ENCODE results near the gene DES.

DES gene

GRCh38 chr2:219418155-219419011, at the start of gene DES:
Gene DES (plus strand): TSS chr2:219418377. CDS start chr2:219418463, 86 bp downstream.
- no peak for DNase-seq
- no peaks in the 10 kb centered on the region for H3K9me3 Mint-ChIP-seq
- ATAC-seq = no peak
- H3K36me3 Mint-ChIP-seq (ENCODE audit: low read depth) = no peaks in the 10 kb centered on the region
- H3K4me3 Mint-ChIP-seq = no peak within 1 kb of the TSS
- peaks cover 40% of the 10 kb centered on the region for H3K27me3 Mint-ChIP-seq
- no peak within 1 kb of the TSS for H3K27ac Mint-ChIP-seq
- no peaks in the 10 kb centered on the region for H3K4me1 Mint-ChIP-seq

DNA sequence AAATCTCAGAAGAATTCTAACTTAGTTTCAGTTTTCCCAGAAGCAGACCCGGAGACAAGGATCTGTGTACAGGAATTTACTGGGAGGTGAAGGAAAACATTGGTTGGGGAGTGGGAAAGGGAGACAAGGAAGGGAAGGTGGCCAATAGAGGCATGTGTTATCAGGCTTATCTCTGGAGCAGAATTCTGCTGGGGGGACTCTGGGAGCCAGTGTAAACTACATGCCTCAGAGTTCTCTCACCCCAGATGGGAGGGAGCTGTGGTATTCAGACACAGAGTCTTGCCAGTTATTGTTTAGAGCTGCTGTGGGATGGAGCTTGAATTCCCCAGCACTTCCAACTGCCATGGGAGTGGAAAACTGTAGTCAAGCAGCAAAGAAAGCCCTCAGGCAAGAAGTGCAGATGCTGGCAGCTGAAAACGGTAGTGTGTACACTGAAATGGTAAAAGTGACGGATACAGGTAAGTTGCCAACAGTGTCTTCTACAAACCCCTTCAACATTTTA, 49.4 kb upstream of the DES start:
- H3K27ac Mint-ChIP-seq = no peak overlapping the region
- DNase-seq (no peak), ATAC-seq (no peak)

GRCh38 chr2:219369447-219369861, 48.7 kb upstream of the DES start:
- DNase-seq = no peak
- H3K4me3 Mint-ChIP-seq = no peak overlapping the region
- ATAC-seq = no peak
- no peak overlapping the region for H3K27ac Mint-ChIP-seq
- H3K9me3 Mint-ChIP-seq = no peaks in the 10 kb centered on the region
- no peaks in the 10 kb centered on the region for H3K4me1 Mint-ChIP-seq
- H3K36me3 Mint-ChIP-seq (ENCODE audit: low read depth) = peaks cover 17% of the 10 kb centered on the region
- H3K27me3 Mint-ChIP-seq = no peaks in the 10 kb centered on the region

More for the DNA sequence above, 49.4 kb upstream of the DES start:
- Mint-ChIP-seq H3K36me3 (ENCODE audit: low read depth) (peaks cover 10% of the 10 kb centered on the region), H3K27me3 (no peaks in the 10 kb centered on the region), H3K4me3 (no peak overlapping the region), H3K9me3 (no peaks in the 10 kb centered on the region), H3K4me1 (no peaks in the 10 kb centered on the region)

DNA sequence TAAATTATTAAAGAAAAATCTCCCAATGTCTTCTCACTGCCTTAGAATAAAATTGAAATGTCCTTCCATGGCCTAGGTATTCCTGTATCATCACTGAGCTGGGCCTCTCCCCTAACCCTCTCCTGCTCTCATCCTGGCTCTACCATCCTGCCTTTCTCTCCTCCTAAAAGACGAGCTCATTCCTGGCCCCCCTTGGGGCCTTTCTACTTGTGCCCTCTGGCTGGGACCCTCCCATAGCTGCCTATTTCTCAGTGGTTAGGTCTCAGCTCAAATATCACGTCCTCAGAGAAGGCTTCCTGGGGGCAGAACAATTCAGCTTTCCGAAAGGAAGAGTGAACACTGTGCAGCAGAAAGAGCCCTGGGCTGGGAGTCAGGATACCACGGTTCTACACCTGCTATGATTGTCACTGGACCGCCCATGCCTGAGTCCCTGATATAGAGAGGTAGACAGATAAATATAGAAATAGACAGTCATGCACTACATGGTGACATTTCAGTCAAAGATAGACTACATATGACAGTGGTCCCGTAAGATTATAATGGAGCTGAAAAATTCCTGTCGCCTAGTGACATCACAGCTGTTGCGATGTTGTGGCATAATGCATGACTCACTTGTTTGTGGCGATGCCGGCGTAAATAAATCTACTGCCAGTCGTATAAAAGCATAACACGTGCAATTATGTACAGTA, 39.9 kb upstream of the DES start:
- no peak for DNase-seq
- no peak overlapping the region for H3K27ac Mint-ChIP-seq
- no peak for ATAC-seq
- peaks cover 52% of the 10 kb centered on the region for H3K36me3 Mint-ChIP-seq (ENCODE audit: low read depth)
- no peaks in the 10 kb centered on the region for H3K9me3 Mint-ChIP-seq
- H3K4me1 Mint-ChIP-seq = no peaks in the 10 kb centered on the region
- H3K4me3 Mint-ChIP-seq = no peak overlapping the region
- H3K27me3 Mint-ChIP-seq = no peaks in the 10 kb centered on the region

- Mint-ChIP-seq H3K36me3 (ENCODE audit: low read depth) (peaks cover 54% of the 10 kb centered on the region), H3K27me3 (no peaks in the 10 kb centered on the region), H3K4me1 (peaks cover 6% of the 10 kb centered on the region), H3K27ac (no peak overlapping the region), H3K9me3 (no peaks in the 10 kb centered on the region), H3K4me3 (no peak overlapping the region)
- ATAC-seq = no peak
- no peak for DNase-seq
Observed at GRCh38 chr2:219380926-219381325, 37.3 kb upstream of the DES start.

GRCh38 chr2:219381448-219381847, 36.7 kb upstream of the DES start:
- Mint-ChIP-seq H3K27ac (no peak overlapping the region), H3K36me3 (ENCODE audit: low read depth) (peaks cover 56% of the 10 kb centered on the region), H3K27me3 (no peaks in the 10 kb centered on the region), H3K9me3 (no peaks in the 10 kb centered on the region), H3K4me1 (peaks cover 12% of the 10 kb centered on the region), H3K4me3 (no peak overlapping the region)
- no peak for ATAC-seq
- no peak for DNase-seq

- Mint-ChIP-seq H3K4me3 (no peak overlapping the region), H3K27me3 (no peaks in the 10 kb centered on the region), H3K36me3 (ENCODE audit: low read depth) (peaks cover 44% of the 10 kb centered on the region), H3K4me1 (peaks cover 28% of the 10 kb centered on the region), H3K27ac (no peak overlapping the region), H3K9me3 (no peaks in the 10 kb centered on the region)
- no peak for ATAC-seq
- no peak for DNase-seq
Observed at GRCh38 chr2:219384083-219384713, 34.0 kb upstream of the DES start.

- no peak overlapping the region for H3K4me3 Mint-ChIP-seq
- peaks cover 44% of the 10 kb centered on the region for H3K36me3 Mint-ChIP-seq (ENCODE audit: low read depth)
- H3K27me3 Mint-ChIP-seq = no peaks in the 10 kb centered on the region
- H3K9me3 Mint-ChIP-seq = no peaks in the 10 kb centered on the region
- ATAC-seq (no peak), DNase-seq (no peak)
- peaks cover 28% of the 10 kb centered on the region for H3K4me1 Mint-ChIP-seq
- H3K27ac Mint-ChIP-seq = no peak overlapping the region
Observed at GRCh38 chr2:219384859-219385258, 33.3 kb upstream of the DES start.

DNA sequence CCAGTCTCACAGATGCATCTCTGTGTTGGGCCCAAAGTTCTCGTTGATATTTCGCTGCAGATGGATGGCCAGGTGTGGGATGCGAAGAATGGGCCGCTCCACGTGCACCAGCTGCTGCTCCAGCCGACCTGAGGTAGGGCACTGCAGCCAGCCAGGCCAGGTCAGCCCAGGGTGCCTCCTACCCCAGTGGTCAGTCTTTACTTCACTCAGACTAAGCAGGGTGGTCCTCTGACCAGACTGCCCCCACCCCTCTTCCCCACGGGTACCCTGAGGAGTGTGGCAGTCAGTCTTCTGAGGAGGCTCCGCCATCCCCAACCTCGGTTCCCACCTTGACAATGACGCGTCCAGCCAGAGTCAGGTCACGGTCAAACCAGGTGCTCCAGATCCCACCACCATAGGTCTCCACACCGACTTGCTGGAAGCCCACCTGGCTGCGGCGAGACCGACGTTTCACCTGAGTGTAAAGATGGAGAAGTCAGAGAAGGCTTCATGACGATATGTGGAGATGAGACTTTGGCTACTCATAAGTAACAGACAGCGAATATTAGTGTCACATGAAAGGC, 32.1 kb upstream of the DES start:
- Mint-ChIP-seq H3K4me1 (peaks cover 28% of the 10 kb centered on the region), H3K27ac (no peak overlapping the region), H3K9me3 (no peaks in the 10 kb centered on the region), H3K4me3 (peak overlapping the region; percentile 97), H3K27me3 (no peaks in the 10 kb centered on the region), H3K36me3 (ENCODE audit: low read depth) (peaks cover 36% of the 10 kb centered on the region)
- DNase-seq (no peak), ATAC-seq (no peak)

DNA sequence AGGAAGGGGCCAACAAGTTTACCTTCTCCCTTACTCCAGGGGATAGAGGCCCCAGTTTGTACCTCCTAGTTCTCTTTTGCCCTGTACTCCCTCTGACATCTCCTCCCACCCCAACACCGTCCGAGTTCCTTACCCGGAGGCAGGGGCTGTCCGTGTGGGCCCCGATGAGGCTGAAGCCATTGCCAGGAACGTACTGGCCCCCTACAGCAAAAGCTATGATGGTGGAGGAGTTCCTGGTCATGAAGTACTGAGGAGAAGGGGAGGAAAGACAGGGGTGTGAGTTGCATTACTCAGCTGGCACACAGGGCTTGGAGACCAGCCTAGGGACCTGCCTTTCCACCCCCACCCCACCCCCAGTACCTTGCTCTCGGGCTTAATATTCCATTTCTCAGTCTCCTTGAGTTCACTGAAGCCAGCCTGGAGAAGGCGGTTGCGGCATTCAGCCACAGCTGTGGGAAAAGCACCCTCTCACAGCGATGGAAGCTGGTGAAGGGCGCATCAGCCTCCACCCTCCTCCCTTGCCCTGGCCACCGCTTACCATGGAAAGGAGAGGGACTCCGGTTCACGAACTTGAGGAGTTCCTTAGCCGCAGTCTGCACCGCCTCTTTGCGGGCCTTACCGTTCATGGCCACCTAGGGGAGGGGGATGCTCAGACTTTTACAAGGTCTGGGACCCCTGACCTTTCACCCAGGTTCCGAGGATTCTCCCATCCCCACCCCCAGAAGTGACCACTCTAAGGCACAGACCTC, 31.5 kb upstream of the DES start:
- Mint-ChIP-seq H3K9me3 (no peaks in the 10 kb centered on the region), H3K27me3 (no peaks in the 10 kb centered on the region), H3K4me3 (peak overlapping the region; percentile 97), H3K27ac (peak overlapping the region; percentile 97), H3K4me1 (peaks cover 28% of the 10 kb centered on the region), H3K36me3 (ENCODE audit: low read depth) (peaks cover 34% of the 10 kb centered on the region)
- ATAC-seq = no peak
- DNase-seq = no peak

DNA sequence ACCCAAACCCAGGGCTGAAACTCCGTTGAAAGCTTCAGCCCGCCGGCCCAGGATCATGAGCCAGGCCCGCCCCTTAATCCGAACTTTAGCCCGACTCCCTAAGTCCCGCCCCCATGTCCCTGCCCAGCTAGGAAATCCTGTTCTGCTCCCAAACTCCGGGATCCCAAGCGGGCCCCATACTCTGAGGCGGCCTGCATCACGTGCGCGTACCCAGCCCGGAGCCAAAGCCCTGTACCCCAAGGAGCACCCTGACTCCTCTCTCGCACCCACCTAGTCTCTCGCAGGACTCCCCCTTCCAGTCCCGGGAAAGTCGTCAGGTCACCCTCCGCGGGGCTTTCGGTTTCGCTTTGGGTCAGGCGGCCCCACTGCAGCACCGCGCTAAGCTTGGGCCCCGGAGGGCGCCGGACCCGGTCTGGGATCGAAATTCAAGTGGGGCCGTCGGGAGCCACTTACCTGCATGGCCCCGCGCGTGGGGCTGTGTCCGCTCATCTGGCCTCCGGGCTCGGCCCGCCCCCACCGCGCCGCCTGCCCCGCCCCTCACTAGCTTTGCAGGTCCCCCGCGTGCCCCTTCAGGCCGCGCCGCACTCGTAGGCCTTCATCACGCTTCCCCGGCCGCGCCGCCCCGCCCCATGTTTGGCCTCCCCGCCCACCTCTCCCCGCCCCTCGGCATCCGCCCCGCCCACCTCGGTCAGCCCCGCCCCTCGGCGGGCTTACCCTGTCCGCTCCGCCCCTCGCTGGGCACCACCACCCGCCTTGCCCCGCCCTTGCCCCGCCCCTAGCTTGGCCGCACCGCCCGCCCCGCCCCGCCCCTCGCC, 30.7 kb upstream of the DES start, which contains the start of gene DNPEP:
Gene DNPEP (minus strand): TSS at position 607 of the 815 bp plus-strand sequence. CDS start 118 bp downstream, at position 489.
- Mint-ChIP-seq H3K36me3 (ENCODE audit: low read depth) (peaks cover 31% of the 10 kb centered on the region), H3K4me1 (peaks cover 28% of the 10 kb centered on the region), H3K9me3 (no peaks in the 10 kb centered on the region), H3K4me3 (peak within 1 kb of the TSS; percentile 97), H3K27me3 (no peaks in the 10 kb centered on the region), H3K27ac (peak within 1 kb of the TSS; percentile 97)
- ATAC-seq (peak; percentile 72), DNase-seq (peak; percentile 95)

DNA sequence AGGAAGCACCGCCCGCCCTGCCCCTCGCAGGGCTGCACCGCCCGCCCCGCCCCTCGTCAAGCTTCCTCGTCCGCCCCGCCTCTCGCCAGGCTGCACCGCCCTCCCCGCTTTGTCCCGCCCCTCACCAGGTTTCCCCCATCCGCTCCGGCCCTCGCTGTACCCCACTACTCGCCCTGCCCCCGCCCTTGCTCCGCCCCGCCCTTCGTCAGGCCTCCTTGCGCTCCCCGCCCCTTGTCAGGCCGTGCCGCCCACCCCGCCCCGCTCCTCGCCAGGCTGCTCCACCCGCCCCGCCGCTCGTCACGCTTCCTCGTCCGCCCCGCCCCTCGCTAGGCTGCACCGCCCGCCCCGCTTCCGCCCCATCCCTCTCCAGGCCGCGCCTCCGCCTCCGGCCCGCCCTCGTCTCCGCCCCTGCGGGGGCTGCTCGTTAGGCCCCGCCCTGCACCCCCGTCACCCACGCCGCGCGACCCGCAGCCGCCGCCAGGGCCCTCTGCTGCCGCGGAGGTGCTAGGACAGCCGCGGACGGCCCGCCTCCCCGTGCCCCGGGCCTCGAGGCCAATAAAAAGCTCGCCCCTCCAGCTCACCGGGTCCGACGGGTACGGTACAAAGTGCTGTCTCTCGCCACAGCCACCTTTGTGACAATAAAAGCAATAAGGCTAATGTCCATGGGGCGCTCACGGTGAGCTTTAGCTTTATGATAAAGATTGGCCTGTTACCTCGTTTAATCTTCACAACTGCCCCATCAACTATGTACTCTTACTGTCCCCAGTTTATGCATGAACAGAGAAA, 29.9 kb upstream of the DES start:
- no peak overlapping the region for H3K27ac Mint-ChIP-seq
- no peaks in the 10 kb centered on the region for H3K9me3 Mint-ChIP-seq
- DNase-seq (peak; percentile 100), ATAC-seq (peak; percentile 77)
- peaks cover 28% of the 10 kb centered on the region for H3K4me1 Mint-ChIP-seq
- H3K36me3 Mint-ChIP-seq (ENCODE audit: low read depth) = peaks cover 28% of the 10 kb centered on the region
- no peaks in the 10 kb centered on the region for H3K27me3 Mint-ChIP-seq
- H3K4me3 Mint-ChIP-seq = peak overlapping the region; percentile 67

GRCh38 chr2:219388907-219389156, 29.3 kb upstream of the DES start:
- Mint-ChIP-seq H3K27me3 (no peaks in the 10 kb centered on the region), H3K9me3 (no peaks in the 10 kb centered on the region), H3K4me1 (peaks cover 28% of the 10 kb centered on the region), H3K36me3 (ENCODE audit: low read depth) (peaks cover 23% of the 10 kb centered on the region), H3K4me3 (peak overlapping the region; percentile 67), H3K27ac (peak overlapping the region; percentile 38)
- DNase-seq (no peak), ATAC-seq (no peak)

All from activated naive CD8-positive, alpha-beta T cell treated with anti-CD3 and anti-CD28 coated beads, Interleukin-2, amount 50 U/mL, for 24 hours (primary cell).